Activated naive CD8-positive, alpha-beta T cell treated with anti-CD3 and anti-CD28 coated beads, Interleukin-2, amount 50 U/mL, for 16 hours (primary cell): ENCODE results near the gene RASSF4.

Experiments
- DNase-seq: peaks from one replicate; pipeline ENCODE4 v3.0.0-alpha.2; 2020; ENCODE audit warnings: low read depth, low spot score

Gene RASSF4

DNA sequence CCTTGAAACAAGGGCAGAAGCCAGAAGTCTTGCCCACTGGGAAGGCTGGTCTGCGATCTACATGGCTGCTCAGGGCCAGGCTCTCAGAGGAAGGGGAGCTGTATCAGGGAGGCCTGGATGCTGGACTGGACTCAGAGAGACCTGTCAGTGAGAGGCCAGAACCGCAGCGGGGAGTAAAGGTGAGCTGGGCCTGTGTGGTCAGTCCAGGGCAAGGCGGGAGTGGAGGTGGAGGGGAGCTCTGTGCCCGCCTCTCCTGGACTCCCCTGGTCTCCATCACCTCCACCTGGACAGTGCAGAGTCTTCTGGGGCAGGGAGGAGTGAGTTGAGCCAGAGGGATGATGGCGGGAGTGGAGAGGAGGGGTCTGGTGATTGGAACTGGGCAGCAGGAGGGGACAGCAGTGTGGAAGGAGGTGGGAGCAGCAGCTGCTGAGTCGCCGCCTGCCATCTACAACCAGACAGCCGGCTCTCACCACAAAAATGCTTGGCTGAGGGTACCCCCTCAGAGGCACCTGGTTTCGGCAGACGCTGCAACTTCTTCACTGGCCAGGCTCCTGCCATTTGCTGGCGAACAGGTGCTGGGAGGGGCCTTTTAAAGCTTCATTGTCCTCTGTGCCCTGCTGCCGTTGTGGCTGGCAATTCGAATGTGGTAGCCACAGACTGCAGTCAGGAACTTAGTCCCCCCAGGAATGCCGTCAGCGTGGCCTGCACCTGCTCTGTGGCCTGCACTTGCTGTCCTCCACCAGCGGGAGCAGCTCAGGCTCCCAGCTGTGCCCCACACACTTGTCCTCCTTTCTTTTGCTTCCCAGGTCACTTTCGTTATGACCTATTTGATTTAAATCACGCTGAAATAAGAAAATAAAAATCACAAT, 3.5 kb downstream of the RASSF4 start:
- DNase-seq: no peak

DNA sequence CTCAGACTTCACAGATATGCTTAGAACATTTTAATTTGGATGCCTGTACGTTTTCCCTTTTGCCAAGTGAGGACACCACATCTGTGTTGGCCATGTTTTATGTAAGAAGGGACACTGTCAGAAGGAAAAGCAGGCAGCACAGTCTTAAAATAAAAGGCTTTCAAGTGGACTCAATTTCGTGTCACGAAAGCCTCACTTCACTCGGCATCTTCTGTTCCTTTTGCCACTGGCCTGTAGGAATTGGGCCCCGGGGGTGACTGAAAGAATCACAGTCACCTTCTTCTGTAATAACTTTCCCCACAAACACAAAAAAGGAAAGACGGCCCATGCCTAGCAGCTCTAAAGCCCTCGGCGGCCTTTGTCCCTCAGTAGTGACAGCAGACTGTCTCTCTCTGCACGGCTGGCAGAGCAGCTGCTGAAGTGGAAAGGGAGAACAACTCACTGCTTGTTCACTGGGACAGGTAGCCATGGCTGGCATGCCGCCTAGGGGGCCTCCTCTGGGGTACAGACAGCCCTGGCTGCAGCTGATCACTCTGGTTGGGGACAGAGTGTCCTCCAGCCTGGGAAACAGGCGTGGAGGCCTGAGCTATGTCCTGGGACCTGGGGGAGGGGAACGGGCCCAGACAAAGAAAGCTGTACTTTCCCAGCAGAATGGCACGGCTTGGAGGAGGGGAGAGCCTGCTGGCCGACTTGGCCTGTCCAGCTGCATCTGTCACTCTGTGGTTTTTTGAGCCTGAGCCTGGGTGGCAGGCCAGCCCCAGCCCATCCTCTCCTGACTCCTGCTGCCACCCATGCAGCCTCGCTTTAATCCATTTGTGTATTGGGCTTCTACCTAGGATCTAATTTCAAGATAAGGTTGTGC, 4.4 kb downstream of the RASSF4 start:
- DNase-seq: no peak

- no peak for DNase-seq
Observed at GRCh38 chr10:44965104-44965503, 5.5 kb downstream of the RASSF4 start.

GRCh38 chr10:44965651-44966097, 6.1 kb downstream of the RASSF4 start:
- no peak for DNase-seq

GRCh38 chr10:44966129-44966815, 6.7 kb downstream of the RASSF4 start:
- no peak for DNase-seq

- DNase-seq: no peak
Observed at GRCh38 chr10:44966816-44967509, 7.4 kb downstream of the RASSF4 start.

GRCh38 chr10:44967616-44968015, 8.0 kb downstream of the RASSF4 start:
- DNase-seq: no peak

- DNase-seq: no peak
Observed at GRCh38 chr10:44968091-44968490, 8.5 kb downstream of the RASSF4 start.

GRCh38 chr10:44968500-44969400, 9.1 kb downstream of the RASSF4 start:
- no peak for DNase-seq

- DNase-seq: no peak
Observed at GRCh38 chr10:44969854-44970253, 10.3 kb downstream of the RASSF4 start.

DNA sequence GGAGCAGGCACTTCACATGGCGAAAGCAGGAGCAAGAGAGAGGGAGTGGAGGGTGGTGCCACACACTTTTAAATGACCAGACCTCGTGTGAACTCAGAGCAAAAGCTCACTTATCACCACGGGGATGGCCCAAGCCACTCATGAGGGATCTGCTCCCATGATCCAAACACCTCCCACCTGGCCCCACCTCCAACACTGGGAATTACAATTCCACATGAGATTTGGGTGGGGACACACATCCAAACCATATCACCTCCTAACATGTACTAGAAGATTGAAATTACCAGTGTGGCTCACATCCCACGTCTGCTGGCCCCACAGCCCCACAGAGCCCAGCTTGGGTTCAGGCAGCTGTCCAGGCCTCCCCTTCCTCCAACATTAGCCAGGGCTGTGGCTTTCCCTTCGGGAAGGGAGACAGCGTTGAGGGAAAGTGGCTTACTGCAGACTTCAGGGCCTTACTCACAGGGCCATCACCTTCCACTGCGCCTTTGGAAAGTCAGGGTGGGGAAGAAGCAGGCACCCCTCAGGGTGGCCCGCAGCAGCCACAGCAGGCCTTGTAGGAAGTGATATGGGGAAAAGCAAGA, 11.3 kb downstream of the RASSF4 start:
- no peak for DNase-seq

DNA sequence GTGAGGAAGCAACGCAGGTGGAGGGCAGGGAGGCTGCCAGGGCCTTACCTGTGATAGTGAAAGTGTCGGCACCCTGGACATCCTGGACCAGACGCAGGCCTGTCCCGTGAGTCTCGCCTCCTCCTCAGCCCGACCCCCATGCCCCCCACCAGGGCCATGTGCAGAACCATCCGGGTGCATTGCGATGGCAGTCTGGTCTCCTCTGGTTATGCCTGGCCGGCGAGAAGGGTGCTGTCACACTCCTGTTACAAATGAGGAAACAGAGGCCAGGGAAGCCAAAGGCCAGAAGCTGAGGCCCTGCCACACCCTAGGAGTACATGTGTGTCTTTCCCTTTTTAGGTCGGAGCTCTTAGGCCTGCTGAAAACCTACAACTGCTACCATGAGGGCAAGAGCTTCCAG, 11.8 kb downstream of the RASSF4 start:
- no peak for DNase-seq

- no peak for DNase-seq
Observed at GRCh38 chr10:44971935-44972757, 12.5 kb downstream of the RASSF4 start.

- no peak for DNase-seq
Observed at GRCh38 chr10:44972874-44973306, 13.3 kb downstream of the RASSF4 start.

DNA sequence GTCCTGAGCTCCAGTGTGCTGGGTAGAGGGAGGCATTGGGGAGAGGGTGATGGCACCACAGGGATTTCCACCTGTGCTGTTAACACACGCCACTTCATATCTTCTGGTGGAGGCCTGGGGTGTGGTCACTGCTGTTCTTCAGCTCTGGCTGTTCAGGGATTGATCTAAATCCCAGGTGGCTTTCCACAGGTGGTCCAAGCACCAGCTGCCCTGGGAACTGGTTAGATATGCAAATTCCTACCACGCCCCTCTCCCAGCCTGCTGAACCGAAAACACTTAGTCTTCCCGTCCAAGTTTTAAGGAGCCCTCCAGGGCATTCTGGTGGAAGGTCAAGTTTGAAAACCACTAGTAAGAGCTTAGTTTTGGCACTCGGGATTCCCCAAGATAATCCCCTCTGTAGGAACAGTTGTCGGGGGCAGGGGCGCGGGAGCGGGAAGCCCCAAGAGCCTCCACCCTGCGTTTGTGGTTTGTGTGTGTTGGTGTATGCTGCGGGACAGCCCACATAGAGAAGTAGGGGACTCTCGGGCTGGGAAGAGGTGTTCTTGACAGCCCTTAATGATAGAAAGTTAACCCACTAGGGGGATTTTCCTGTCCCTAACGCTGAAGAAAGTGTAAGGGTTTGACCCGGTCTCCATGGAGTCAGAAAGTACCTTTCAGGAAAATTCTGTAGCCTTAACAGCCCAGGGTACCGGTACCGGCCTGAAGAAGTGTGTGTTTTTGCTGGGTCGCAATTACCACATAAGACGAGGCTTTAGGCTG, 13.9 kb downstream of the RASSF4 start:
- no peak for DNase-seq

- no peak for DNase-seq
Observed at GRCh38 chr10:44974082-44974627, 14.6 kb downstream of the RASSF4 start.

DNA sequence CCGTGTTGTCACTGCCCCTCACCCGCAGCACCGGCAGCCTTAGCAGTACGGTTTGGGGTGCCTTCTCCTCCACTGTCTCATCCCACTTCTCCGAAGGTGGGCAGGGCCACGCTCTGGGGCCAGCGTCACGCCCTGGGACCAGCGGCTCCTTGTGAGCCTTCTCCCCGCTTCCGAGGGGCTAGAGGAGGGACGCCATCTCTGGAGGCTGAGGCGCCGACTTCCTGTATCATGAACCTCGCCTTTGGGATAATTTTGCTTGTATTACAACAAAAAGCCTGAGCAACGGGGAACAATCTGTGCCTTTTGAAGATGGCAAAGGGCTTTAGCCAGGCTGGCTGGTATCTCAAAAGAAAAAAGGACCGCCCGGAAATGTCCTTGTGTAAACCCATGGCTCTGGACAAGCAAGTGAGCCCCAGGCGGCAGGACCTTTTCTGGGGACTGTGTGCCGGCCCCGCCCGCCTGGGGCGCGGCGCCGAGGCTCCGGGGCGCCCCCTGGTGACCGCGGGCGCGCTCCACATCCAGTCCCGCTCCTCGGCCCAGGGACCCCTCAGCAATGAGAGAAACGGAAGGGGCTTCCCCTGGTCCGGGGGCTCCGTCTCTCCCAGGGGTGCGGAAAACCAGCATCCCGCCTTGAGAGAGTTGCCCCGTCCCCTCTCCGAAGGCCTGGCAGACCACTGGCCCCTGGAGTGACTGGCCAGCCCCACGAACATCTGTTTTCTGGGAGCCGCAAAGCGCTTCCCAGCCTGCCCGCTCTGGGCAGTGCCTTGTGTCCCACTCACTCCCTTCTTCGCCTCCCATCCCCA, 15.2 kb downstream of the RASSF4 start:
- DNase-seq: peak; percentile 40
